Activated T-helper 2 cell treated with anti-CD3 and anti-CD28 coated beads, Interferon-gamma antibody, Interleukin-2, Interleukin-4, amounts not matched to agents 10 μg/mL and 5 μg/mL and 100 μg/mL, durations not matched to agents 14 hours and 24 hours and 36 hours (primary cell): Measurements from ENCODE around the gene GSTP1. TPM values are rescaled to one million over a fixed set of nuclear protein-coding genes. Genes with fewer than 3 reads are reported as not detected.
"Not testable (repeated sequence)": the region's sequence is repeated elsewhere in the genome, so short reads cannot be mapped to it uniquely, and the experiment has no call there.

Experiments used
- DNase-seq: peaks from one replicate; pipeline ENCODE4 v3.0.0; 2021; ENCODE audit warnings: low spot score
- H3K27ac Mint-ChIP-seq: one replicate; pipeline ENCODE4 v1.8.0; 2021; ENCODE audit warnings: mixed read lengths
- H3K27me3 Mint-ChIP-seq: one replicate; pipeline ENCODE4 v1.8.0; 2021; ENCODE audit warnings: low read depth, mixed read lengths
- H3K36me3 Mint-ChIP-seq: one replicate; pipeline ENCODE4 v1.8.0; 2021; ENCODE audit warnings: low read depth, mixed read lengths
- H3K4me1 Mint-ChIP-seq: one replicate; pipeline ENCODE4 v1.8.0; 2021; ENCODE audit warnings: low read depth, mixed read lengths
- H3K4me3 Mint-ChIP-seq: one replicate; pipeline ENCODE4 v1.8.0; 2021; ENCODE audit warnings: low read depth, mild to moderate bottlenecking, moderate library complexity, mixed read lengths
- H3K9me3 Mint-ChIP-seq: one replicate; pipeline ENCODE4 v1.8.0; 2021; ENCODE audit warnings: mixed read lengths
- intact Hi-C: fragments of 100-400 bp; cut with micrococcal nuclease; formaldehyde crosslinking; loops from one replicate; pipeline ENCODE4 v1.15.1; 2023
- total RNA-seq: library from RNA; stranded (reverse); gene quantifications from 2 replicates; pipeline ENCODE4 v1.2.3, GENCODE V29; 2022

Gene GSTP1
- total RNA-seq, 1 donor from 2014 or later, result 344 TPM

DNA sequence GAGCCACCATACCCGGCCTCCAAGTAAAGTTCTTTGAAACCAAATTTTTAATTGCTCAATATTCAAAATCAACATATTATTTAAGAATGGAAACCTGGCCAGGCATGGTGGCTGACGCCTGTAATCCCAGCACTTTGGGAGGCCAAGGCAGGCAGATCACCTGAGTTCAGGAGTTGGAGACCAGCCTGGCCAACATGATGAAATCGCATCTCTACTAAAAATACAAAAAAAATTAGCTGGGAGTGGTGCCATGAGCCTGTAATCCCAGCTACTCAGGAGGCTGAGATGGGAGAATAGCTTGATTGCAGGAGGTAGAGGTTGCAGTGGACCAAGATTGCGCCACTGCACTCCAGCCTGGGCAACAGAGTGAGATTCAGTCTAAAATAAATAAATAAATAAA lies 35.5 kb upstream of the GSTP1 start:
- H3K9me3 Mint-ChIP-seq, H3K4me1 Mint-ChIP-seq, H3K27ac Mint-ChIP-seq, H3K4me3 Mint-ChIP-seq, DNase-seq, H3K36me3 Mint-ChIP-seq, intact Hi-C loops: not testable (repeated sequence)
- peaks cover 11% of the 10 kb centered on the region for H3K27me3 Mint-ChIP-seq

DNA sequence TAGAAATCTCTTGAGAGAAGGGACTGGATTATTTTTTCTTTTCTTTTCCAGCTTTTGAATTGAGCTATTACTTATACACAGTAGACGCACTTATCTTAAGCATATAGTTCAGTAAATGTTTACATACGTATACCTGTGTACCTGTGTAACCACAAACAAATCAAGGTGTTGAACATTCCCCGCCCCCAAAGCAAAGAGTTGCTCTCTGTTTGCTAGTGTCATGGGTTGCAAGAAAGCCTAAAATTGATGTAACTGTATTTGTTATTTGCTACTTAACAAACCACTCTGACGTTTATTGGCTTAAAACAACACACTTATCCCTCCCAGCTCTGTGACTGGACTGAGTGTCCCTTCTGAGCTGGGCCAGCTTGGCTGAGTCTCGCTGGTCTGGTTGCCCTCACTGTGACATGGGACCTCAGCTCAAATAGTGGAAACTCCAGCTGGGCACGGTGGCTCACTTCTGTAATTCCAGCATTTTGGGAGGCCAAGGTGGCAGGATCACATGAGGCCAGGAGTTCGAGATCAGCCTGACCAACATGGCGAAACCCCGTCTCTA lies 35.0 kb upstream of the GSTP1 start:
- intact Hi-C loops, result no loop called here
- Mint-ChIP-seq H3K4me3 (no peak overlapping the region), H3K4me1 (no peaks in the 10 kb centered on the region), H3K9me3 (no peaks in the 10 kb centered on the region), H3K27ac (no peak overlapping the region), H3K36me3 (no peaks in the 10 kb centered on the region), H3K27me3 (peaks cover 11% of the 10 kb centered on the region)
- no peak for DNase-seq

DNA sequence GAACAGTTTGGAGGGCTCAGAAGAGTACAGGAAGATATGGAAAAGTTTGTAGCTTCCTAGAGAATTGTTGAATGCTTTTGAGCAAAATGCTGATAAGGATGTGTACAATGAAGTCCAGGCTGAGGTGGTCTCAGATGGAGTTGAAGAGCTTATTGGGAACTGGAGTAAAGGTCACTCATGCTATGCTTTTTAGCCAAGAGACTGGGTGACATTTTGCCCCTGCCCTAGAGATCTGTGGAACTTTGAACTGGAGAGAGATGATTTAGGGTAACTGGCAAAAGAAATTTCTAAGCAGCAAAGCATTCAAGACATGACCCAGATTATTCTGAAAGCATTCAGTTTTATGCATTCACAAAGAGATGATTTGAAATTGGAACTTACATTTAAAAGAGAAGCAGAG lies 32.5 kb upstream of the GSTP1 start:
- H3K4me3 Mint-ChIP-seq, result no peak overlapping the region
- no peaks in the 10 kb centered on the region for H3K4me1 Mint-ChIP-seq
- DNase-seq, result no peak
- no peaks in the 10 kb centered on the region for H3K9me3 Mint-ChIP-seq
- intact Hi-C loops, result no loop called here
- H3K36me3 Mint-ChIP-seq, result no peaks in the 10 kb centered on the region
- H3K27ac Mint-ChIP-seq, result no peak overlapping the region
- H3K27me3 Mint-ChIP-seq, result peaks cover 10% of the 10 kb centered on the region

DNA sequence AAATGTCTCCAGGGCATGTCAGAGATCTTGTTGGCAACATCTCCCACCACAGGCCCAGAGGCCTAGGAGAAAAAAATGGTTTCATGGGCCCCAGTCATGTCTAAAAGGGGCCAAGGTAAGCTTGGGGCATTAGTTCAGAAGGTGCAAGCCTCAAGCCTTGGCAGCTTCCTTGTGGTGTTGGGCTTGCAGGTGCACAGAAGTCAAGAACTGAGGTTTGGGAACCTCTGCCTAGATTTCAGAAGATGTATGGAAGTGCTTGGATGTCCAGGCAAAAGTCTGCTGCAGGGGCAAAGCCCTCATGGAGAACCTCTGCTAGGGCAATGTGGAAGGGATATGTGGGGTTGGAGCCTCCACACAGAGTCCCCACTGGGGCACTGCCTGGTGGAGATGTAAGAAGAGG lies 31.9 kb upstream of the GSTP1 start:
- H3K4me3 Mint-ChIP-seq, intact Hi-C loops, H3K27me3 Mint-ChIP-seq, H3K9me3 Mint-ChIP-seq, DNase-seq, H3K27ac Mint-ChIP-seq, H3K4me1 Mint-ChIP-seq, H3K36me3 Mint-ChIP-seq: not testable (repeated sequence)

DNA sequence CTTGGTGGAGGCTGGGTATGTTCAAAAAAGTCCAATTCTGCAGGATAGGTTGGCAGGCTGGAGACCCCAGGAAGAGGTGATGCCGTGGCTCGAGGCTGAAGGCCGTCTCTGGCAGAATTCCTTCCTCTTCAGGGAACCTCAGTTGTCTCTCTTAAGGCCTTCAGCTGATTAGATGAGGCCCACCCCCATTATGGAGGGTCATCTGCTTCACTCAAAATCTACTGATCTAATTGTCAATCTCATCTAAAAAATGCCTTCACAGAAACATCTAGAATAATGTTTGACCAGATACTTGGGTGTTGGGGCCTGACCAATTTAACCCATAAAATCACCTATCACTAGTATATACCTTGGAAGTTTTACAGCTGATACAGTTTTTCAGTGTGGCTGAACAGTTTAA lies 27.4 kb upstream of the GSTP1 start:
- H3K27ac Mint-ChIP-seq, result no peak overlapping the region
- H3K4me3 Mint-ChIP-seq, result no peak overlapping the region
- intact Hi-C loops, result no loop called here
- no peaks in the 10 kb centered on the region for H3K36me3 Mint-ChIP-seq
- H3K9me3 Mint-ChIP-seq, result no peaks in the 10 kb centered on the region
- DNase-seq, result no peak
- H3K4me1 Mint-ChIP-seq, result no peaks in the 10 kb centered on the region
- peaks cover 5% of the 10 kb centered on the region for H3K27me3 Mint-ChIP-seq

DNA sequence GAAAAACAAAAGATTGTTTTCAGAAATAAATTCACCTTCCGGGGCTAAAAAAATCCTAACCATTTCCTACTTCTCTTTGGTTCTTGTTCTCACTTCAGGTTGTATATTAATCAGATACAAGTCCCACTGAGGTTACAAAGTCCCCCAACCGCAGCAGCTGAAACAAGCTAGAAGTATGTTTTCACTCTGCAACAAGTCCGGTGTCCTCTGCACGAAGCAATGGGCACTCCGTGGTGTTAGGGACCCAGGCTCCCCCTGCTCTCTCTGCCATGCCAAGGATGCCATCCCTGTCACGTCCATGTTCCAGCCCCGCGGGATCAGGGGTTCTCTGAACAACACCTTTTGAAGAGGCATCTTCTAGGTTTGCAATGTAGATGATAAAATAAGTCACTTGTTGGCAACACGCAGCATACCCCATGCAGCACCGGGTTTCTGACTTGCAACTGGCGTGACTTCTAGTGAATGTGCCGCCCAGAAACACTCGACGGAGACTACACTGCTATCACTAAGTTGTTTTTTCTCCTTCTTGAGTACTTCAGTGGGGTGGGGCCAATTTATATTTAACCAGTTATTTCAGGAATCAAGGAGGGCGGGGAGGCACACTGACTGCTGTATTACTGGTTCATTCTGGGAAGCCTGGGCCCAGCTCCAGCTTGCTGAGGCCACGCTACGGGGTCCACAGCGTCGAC lies 25.4 kb upstream of the GSTP1 start:
- intact Hi-C loops, result no loop called here
- peaks cover 9% of the 10 kb centered on the region for H3K27me3 Mint-ChIP-seq

DNA sequence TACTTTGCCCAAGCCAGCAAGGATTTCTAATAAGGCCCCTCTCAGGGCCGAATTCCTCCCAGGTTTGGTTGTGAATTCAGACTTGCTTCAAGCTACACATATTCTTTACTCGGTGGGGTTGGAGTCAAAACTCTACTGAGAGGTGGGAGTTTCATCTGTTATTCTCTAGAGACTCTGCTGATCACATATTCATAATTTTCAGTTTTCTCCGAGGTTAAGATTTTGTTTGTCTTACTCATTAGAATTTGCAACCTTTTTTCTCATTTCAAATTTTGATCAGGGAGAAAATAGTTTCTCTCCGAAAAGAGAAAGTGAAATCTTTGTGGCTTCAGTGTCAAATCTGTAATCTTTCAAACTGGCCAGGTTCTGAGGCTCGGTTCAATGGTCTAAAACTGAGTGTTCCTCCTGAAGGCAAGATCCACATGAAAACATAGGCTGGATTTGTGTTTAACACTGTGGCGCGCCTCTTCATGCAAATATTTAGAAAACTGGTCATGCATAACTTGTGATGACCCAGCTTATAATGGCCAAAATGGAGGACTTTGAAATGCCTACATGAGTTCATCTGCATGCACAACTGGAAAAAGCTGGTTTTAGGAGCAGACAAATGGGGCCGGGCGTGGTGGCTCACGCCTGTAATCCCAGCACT lies 21.5 kb upstream of the GSTP1 start:
- intact Hi-C loops, result no loop called here
- H3K27me3 Mint-ChIP-seq, result peaks cover 15% of the 10 kb centered on the region
- DNase-seq, result no peak
- H3K9me3 Mint-ChIP-seq, result no peaks in the 10 kb centered on the region
- no peak overlapping the region for H3K27ac Mint-ChIP-seq
- H3K4me3 Mint-ChIP-seq, result no peak overlapping the region
- no peaks in the 10 kb centered on the region for H3K36me3 Mint-ChIP-seq
- peaks cover 12% of the 10 kb centered on the region for H3K4me1 Mint-ChIP-seq

More for the DNA sequence above, 25.4 kb upstream of the GSTP1 start:
- no peak overlapping the region for H3K4me3 Mint-ChIP-seq
- no peaks in the 10 kb centered on the region for H3K9me3 Mint-ChIP-seq
- H3K27ac Mint-ChIP-seq, result no peak overlapping the region
- DNase-seq, result no peak
- H3K4me1 Mint-ChIP-seq, result peaks cover 10% of the 10 kb centered on the region
- H3K36me3 Mint-ChIP-seq, result no peaks in the 10 kb centered on the region

DNA sequence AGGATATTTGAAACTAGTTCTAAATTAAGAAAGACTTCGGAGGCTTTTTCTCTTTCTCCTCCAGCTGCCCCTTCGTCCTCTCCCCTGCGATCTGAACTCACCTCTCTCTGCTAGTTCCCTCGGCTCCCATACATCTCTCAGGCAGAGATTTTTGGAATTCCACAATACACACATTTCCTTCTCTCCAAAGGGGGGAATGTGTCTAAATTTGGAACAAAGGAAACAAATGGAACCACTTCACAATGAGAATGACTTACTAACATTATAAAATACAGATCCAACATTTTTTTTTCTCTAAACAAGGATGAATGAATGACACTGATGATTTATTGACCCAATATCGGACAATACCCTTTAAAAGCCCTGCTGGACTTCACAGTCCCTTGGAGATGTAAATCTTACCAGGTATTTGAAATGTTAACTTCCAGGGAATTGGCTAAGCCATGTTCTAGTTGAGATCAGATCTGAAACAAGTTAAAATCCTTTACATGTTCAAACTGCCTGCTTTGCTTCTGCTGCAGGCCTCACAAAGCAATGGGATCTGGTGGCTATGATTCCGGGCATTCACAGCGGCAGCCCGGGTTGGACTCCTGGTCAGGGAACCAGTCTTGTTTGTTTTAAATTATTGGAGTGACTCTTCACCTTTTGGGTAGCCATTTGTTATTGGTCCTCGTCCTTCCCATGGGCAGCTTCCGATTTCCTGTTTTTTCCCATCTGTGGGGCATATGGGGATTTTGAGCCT lies 20.5 kb upstream of the GSTP1 start:
- intact Hi-C loops, result no loop called here

DNA sequence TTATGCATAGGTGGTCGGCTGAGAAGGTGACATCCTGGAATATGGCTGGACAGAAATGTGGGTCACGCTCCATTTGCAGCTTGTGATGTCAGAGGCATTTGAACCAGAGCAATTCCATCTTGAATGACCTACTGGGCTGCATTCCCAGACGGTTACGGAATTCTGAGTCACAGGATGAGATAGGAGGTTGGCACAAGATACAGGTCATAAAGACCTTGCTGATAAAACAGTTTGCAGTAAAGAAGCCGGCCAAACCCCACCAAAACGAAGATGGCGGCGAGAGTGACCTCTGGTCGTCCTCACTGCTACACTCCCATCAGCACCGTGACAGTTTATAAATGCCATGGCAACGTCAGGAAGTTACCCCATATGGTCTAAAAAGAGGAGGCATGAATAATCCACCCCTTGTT lies 19.9 kb upstream of the GSTP1 start:
- intact Hi-C loops, H3K4me3 Mint-ChIP-seq, H3K36me3 Mint-ChIP-seq, H3K9me3 Mint-ChIP-seq, H3K27ac Mint-ChIP-seq, DNase-seq: not testable (repeated sequence)
- Mint-ChIP-seq H3K4me1 (peaks cover 12% of the 10 kb centered on the region), H3K27me3 (peaks cover 17% of the 10 kb centered on the region)

More for the DNA sequence above, 20.5 kb upstream of the GSTP1 start:
- Mint-ChIP-seq H3K9me3 (no peaks in the 10 kb centered on the region), H3K4me3 (no peak overlapping the region), H3K36me3 (no peaks in the 10 kb centered on the region), H3K27ac (no peak overlapping the region), H3K4me1 (peaks cover 12% of the 10 kb centered on the region), H3K27me3 (peaks cover 17% of the 10 kb centered on the region)
- DNase-seq, result no peak

DNA sequence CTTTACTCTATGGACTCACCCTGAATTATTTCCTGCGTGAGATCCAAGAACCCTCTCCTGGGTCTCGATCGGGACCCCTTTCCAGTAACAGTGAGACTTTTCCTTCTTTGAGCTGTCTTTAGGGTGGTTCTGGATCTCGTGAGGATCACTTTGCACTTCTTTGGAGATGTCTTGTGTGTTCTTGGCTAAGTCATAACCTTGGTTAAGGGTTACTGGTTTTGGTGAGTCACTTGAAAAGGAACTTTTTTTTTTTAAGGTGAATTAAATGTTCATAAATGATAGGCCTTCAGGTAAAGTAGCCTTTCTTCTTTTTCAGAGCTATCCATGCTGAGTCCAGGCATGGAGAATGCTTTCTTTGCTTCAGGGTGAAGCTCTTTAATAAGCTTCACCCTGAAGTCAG lies 19.4 kb upstream of the GSTP1 start:
- Mint-ChIP-seq H3K9me3 (no peaks in the 10 kb centered on the region), H3K36me3 (no peaks in the 10 kb centered on the region), H3K4me1 (peaks cover 12% of the 10 kb centered on the region), H3K27me3 (peaks cover 17% of the 10 kb centered on the region), H3K4me3 (no peak overlapping the region), H3K27ac (no peak overlapping the region)
- intact Hi-C loops, result no loop called here
- DNase-seq, result no peak

DNA sequence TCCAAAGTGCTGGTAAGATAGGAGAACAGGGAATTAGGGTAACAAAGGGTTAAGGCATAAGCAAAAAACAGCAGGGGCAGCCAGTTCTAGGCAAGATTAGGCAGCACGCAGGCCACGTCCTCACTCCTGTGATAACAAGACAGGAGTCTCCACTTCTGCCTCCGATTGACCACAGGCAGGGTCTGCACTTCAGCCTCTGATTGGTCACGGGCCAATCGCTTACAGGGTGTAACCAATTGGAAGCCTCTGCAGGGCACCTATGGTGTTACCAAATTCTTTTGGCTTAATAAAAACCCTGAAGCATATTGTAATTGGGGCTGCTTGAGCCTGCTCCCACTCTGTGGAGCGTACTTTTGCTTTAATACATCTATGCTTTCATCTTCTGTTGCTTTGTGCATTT lies 12.2 kb upstream of the GSTP1 start:
- no peaks in the 10 kb centered on the region for H3K9me3 Mint-ChIP-seq
- H3K4me1 Mint-ChIP-seq, result no peaks in the 10 kb centered on the region
- intact Hi-C loops, result loop anchor here (5.0 kb wide), 1 partner anchor 36 kb away; the partner anchor contains the start of gene NDUFV1
- H3K27me3 Mint-ChIP-seq, result peaks cover 16% of the 10 kb centered on the region
- H3K4me3 Mint-ChIP-seq, result no peak overlapping the region
- H3K36me3 Mint-ChIP-seq, result no peaks in the 10 kb centered on the region
- no peak overlapping the region for H3K27ac Mint-ChIP-seq
- DNase-seq, result no peak

DNA sequence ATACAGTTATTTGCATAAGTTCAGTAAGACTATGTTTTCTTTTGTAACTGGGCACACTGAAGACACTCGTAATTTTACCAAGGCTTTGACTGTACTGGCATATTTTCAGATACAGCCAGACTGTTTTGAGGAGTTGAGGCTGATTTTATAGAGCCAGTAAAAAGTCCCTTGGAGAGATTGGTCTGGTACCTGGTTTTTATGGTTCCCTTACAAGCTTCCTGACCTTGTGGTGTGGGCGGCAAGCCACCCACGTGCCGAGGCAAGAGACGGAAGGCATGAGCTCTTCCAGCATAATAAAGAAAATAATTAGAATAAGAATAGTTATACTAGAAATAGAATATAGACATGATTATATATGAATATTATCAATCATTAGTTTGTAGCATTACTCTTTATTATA lies 11.3 kb upstream of the GSTP1 start:
- DNase-seq, result no peak
- intact Hi-C loops, result loop anchor here (5.0 kb wide), 1 partner anchor 35 kb away; the partner anchor contains the start of gene NDUFV1
- no peak overlapping the region for H3K4me3 Mint-ChIP-seq
- no peaks in the 10 kb centered on the region for H3K9me3 Mint-ChIP-seq
- H3K36me3 Mint-ChIP-seq, result no peaks in the 10 kb centered on the region
- peaks cover 16% of the 10 kb centered on the region for H3K27me3 Mint-ChIP-seq
- no peaks in the 10 kb centered on the region for H3K4me1 Mint-ChIP-seq
- no peak overlapping the region for H3K27ac Mint-ChIP-seq
